GM18519 (cell line): ENCODE results near the gene MARVELD3.
"Not testable (repeated sequence)": the region's sequence is repeated elsewhere in the genome, so short reads cannot be mapped to it uniquely, and the experiment has no call there.

ENCODE experiments used
- ATAC-seq: cut with Tn5 transposase; IDR thresholded peaks from one replicate; pipeline ENCODE4 v1.9.1; 2021; ENCODE audit warnings: mild to moderate bottlenecking, moderate library complexity; ENCODE audit not compliant: unreplicated experiment, low FRiP score

MARVELD3 gene

GRCh38 chr16:71670537-71670936, 44.6 kb downstream of the MARVELD3 start:
- no peak for ATAC-seq

- ATAC-seq, result no peak
Measured at GRCh38 chr16:71671165-71671564, 45.2 kb downstream of the MARVELD3 start.

- no peak for ATAC-seq
Measured at GRCh38 chr16:71672125-71672524, 46.1 kb downstream of the MARVELD3 start.

- no peak for ATAC-seq
Measured at GRCh38 chr16:71672803-71673581, 47.0 kb downstream of the MARVELD3 start.

GRCh38 chr16:71673582-71673973, 47.6 kb downstream of the MARVELD3 start:
- no peak for ATAC-seq

- no peak for ATAC-seq
Measured at GRCh38 chr16:71674229-71674628, 48.2 kb downstream of the MARVELD3 start.

GRCh38 chr16:71675380-71675779, 49.4 kb downstream of the MARVELD3 start:
- no peak for ATAC-seq

- ATAC-seq, result no peak
Measured at GRCh38 chr16:71676236-71676635, 50.3 kb downstream of the MARVELD3 start.

- ATAC-seq, result no peak
Measured at GRCh38 chr16:71681360-71681759, 55.4 kb downstream of the MARVELD3 start.

GRCh38 chr16:71684280-71684679, 58.3 kb downstream of the MARVELD3 start:
- ATAC-seq, result not testable (repeated sequence)
